ENCODE data around the gene TMEM181. TPM values are rescaled to one million over a fixed set of nuclear protein-coding genes. Genes with fewer than 3 reads are reported as not detected.

Gene TMEM181
- total and polyA plus RNA-seq, 2 of the 13 experiments (the other 11 are each of a cell fraction or from before 2014, with no cell fraction given), result 59.1 to 108 TPM

DNA sequence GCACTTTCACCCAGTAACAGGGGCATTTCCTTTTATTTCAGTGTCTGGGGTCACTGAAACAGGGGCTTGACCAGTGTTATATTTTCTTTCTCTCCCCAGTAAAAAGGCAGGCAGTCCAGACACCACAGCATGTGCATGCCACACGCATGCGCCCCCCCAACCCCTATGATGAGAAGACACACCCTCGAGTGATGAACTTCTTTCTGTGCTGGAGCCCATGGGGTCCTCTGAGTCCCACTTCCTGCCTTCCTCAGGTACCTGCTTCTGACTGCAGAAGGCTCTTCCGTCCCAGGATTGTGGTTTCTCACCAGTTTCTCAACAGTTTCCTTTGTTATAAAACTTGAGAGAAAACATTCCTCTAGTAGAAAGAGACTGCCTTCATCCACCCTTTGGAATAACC, 45.7 kb upstream of the TMEM181 start (continued):
- TF ChIP-seq MEIS1 (CRISPR knock-in tag; IDR thresholded peaks at IDR 0.05; ENCODE audit: borderline replicate concordance), result no peak

DNA sequence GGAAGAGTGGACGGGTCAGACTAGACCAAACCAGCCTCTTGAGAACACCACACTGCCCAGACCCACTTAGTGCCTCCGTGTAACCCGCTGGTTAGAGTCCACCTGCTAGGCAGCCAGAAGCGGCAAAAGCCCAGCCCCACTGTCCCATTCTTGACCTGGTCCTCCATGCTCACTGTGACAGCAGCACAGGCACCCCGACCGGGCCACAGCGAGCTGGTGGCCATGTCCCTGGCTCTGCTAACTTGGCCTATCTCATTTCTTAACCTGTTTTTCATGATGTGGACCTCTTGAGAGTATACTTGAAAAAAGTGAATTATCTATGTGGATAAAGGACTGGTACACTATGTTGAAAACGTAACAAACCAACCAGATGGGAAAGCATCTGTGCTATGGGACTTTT, 44.9 kb upstream of the TMEM181 start:
- Histone ChIP-seq H3K79me2 (ENCODE audit: insufficient read depth, low read length) (no peaks in the 10 kb centered on the region), H3K4me2 (ENCODE audit: low read depth, low read length) (no peak overlapping the region), H3K4me1 (ENCODE audit: insufficient read depth, low read length) (0 out of 2 replicates have a peak, but pooled peaks cover 7% of the 10 kb centered on the region), H3K27me3 (ENCODE audit: control insufficient read depth in 1 of 2, insufficient read depth in 2 of 2, low read length in 2 of 2) (no peaks in the 10 kb centered on the region), H3K27ac (ENCODE audit: extremely low read length, insufficient read depth, low read length) (no peak overlapping the region), H3K36me3 (replicated peaks in 1 of 2; ENCODE audit: control insufficient read depth in 1 of 2, insufficient read depth in 2 of 2, low read length in 2 of 2) (no peaks in the 10 kb centered on the region; a peak in 1 of 5 replicates), H3K9ac (ENCODE audit: insufficient read depth, low read depth, low read length) (no peak overlapping the region), H2AFZ (ENCODE audit: low read length) (no peak overlapping the region), H3K4me3 (replicated peaks in 1 of 3; ENCODE audit: insufficient read depth in 1 of 3, low read depth in 2 of 3, low read length in 3 of 3) (no peak overlapping the region), H4K20me1 (ENCODE audit: insufficient read depth, low read length) (no peaks in the 10 kb centered on the region), H3K9me3 (ENCODE audit: low read length) (no peaks in the 10 kb centered on the region)
- DNase-seq (ENCODE audit: low spot score) (no peak), ATAC-seq (peak; percentile 5; the same call in 1 of the 3 replicates), FAIRE-seq (no peak)
- CTCF ChIA-PET (ENCODE audit: low intra/inter-chr PET ratio, low total read pairs), result no interaction called here
- TF ChIP-seq ZEB1 (IDR thresholded peaks at IDR 0.05; ENCODE audit: insufficient replicate concordance, low read depth), result no peak
- TF ChIP-seq MXI1 (IDR thresholded peaks at IDR 0.05; ENCODE audit: borderline replicate concordance, low read depth, low read length), result no peak
- TF ChIP-seq, protein P1, sequence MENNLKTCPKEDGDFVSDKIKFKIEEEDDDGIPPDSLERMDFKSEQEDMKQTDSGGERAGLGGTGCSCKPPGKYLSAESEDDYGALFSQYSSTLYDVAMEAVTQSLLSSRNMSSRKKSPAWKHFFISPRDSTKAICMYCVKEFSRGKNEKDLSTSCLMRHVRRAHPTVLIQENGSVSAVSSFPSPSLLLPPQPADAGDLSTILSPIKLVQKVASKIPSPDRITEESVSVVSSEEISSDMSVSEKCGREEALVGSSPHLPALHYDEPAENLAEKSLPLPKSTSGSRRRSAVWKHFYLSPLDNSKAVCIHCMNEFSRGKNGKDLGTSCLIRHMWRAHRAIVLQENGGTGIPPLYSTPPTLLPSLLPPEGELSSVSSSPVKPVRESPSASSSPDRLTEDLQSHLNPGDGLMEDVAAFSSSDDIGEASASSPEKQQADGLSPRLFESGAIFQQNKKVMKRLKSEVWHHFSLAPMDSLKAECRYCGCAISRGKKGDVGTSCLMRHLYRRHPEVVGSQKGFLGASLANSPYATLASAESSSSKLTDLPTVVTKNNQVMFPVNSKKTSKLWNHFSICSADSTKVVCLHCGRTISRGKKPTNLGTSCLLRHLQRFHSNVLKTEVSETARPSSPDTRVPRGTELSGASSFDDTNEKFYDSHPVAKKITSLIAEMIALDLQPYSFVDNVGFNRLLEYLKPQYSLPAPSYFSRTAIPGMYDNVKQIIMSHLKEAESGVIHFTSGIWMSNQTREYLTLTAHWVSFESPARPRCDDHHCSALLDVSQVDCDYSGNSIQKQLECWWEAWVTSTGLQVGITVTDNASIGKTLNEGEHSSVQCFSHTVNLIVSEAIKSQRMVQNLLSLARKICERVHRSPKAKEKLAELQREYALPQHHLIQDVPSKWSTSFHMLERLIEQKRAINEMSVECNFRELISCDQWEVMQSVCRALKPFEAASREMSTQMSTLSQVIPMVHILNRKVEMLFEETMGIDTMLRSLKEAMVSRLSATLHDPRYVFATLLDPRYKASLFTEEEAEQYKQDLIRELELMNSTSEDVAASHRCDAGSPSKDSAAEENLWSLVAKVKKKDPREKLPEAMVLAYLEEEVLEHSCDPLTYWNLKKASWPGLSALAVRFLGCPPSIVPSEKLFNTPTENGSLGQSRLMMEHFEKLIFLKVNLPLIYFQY (CRISPR knock-in tag; IDR thresholded peaks at IDR 0.05; ENCODE audit: borderline replicate concordance), result no peak
- TF ChIP-seq, protein P2, sequence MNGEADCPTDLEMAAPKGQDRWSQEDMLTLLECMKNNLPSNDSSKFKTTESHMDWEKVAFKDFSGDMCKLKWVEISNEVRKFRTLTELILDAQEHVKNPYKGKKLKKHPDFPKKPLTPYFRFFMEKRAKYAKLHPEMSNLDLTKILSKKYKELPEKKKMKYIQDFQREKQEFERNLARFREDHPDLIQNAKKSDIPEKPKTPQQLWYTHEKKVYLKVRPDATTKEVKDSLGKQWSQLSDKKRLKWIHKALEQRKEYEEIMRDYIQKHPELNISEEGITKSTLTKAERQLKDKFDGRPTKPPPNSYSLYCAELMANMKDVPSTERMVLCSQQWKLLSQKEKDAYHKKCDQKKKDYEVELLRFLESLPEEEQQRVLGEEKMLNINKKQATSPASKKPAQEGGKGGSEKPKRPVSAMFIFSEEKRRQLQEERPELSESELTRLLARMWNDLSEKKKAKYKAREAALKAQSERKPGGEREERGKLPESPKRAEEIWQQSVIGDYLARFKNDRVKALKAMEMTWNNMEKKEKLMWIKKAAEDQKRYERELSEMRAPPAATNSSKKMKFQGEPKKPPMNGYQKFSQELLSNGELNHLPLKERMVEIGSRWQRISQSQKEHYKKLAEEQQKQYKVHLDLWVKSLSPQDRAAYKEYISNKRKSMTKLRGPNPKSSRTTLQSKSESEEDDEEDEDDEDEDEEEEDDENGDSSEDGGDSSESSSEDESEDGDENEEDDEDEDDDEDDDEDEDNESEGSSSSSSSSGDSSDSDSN (CRISPR knock-in tag; IDR thresholded peaks at IDR 0.05), result no peak
- TF ChIP-seq TEAD2 (CRISPR knock-in tag; IDR thresholded peaks at IDR 0.05), result no peak
- no peak for TF ChIP-seq ZNF30 (CRISPR knock-in tag; IDR thresholded peaks at IDR 0.05)
- no peak for TF ChIP-seq ZFYVE20 (CRISPR knock-in tag; IDR thresholded peaks at IDR 0.05; ENCODE audit: borderline replicate concordance, low read depth)
- TF ChIP-seq PPARG (CRISPR knock-in tag; conservative IDR thresholded peaks at IDR 0.05), result no peak
- TF ChIP-seq CENPX (CRISPR knock-in tag; IDR thresholded peaks at IDR 0.05), result no peak
- no peak for TF ChIP-seq ZNF460 (CRISPR knock-in tag; IDR thresholded peaks at IDR 0.05; ENCODE audit: borderline replicate concordance)
- TF ChIP-seq FIP1L1 (IDR thresholded peaks at IDR 0.05; ENCODE audit: borderline replicate concordance, insufficient read depth, low read depth, low read length), result no peak
- TF ChIP-seq BHLHE40 (IDR thresholded peaks at IDR 0.05; ENCODE audit: low read length), result no peak
- POLR2A ChIA-PET, result interaction anchor here (0.5 kb wide), 1 partner anchor 314 kb away, joined by 3 read pairs; no protein-coding TSS in a partner anchor
- in situ Hi-C loops (cut with HindIII; ENCODE audit: extremely low pct_ligation_motif_present, low pct_unique_long_range_greater_than_20kb) (loop anchor here (25.0 kb wide), 1 partner anchor 303 kb away; no protein-coding TSS in a partner anchor), intact Hi-C loops (cut with micrococcal nuclease; ENCODE audit: unreplicated experiment) (loop anchor here (5.0 kb wide), 1 partner anchor 293 kb away; no protein-coding TSS in a partner anchor)
- BruUV-seq (replicated peaks), result no TSS peak
- 89% methylated on average over 8 of the region's 8 CpGs for WGBS (ENCODE audit: low lambda C conversion rate)

All from HepG2 (cell line).